CD4-positive, alpha-beta T cell treated with Interleukin-17A for 1 hour (primary cell): ENCODE measurements around the gene NRP1.

Experiments used
- DNase-seq: peaks from one replicate; pipeline ENCODE4 v3.0.0-alpha.2; 2020

Gene NRP1

DNA sequence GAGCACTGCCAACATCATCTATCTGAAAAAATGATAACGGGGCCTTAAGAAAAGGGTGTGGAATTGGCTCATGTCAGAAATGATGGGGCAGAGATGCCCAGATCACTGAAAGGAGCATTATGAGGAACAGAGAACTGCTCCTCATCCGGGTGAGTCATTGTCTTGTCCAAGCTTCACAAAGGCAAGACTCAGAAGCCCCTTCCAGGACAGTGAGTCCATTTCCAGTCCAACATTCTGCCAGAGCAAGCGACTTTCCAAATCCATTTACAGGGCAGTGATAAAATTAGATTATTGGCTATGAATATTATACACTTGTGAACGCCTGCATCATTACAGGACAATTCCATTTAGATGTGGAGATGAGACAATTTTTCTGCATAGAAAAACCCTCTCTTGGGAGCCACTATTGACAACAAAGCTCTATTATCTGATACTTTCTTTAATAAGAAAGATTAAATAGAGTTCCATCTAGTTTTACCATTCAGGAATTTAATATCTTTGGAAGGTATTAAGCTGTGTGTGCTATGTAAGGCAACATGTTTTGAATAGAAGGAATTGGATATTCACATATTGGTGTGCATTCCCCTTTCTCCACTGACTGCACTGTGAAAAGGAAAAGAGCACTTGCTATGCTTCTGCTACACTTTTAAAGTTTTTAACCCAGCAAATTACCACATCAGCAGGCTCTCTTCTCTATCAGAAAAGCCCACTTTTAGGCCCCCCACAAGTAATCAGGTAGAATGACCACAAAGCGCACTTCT is 159.6 kb downstream of the NRP1 start:
- no peak for DNase-seq

- no peak for DNase-seq
These were observed 168.6 kb downstream of the NRP1 start for GRCh38 chr10:33165911-33166310.

DNA sequence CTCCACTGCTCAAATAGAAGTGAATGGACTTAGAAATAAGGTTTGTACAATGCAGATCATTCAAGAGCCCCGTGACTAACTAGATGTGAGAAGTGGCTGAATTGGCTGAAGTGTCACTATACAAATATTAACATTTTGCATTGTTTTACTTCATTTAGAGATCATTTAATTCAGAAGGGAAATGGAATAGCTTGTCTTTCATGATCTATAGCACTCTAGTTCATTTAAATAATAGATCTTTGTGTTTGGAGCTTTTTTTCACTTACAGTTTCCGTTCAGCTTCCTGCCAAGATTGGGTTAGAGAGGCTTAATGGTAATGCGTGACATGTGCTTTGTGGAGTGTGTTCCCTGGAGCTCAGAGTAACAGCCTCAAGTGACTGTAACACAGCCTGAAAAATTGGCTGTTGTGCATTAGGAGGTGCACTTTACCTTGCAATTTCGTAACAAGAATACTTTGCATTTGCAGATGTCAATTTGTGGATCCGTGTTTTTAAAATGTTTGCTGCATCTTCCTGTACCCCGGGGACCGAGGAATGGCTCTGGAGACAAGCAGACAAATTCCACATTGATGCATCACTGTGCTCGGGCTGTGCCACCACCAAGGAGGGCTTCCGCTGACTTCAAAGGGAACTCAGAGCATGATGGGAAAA is 170.3 kb downstream of the NRP1 start:
- DNase-seq: no peak

GRCh38 chr10:33162248-33162575 is 172.3 kb downstream of the NRP1 start:
- no peak for DNase-seq

DNA sequence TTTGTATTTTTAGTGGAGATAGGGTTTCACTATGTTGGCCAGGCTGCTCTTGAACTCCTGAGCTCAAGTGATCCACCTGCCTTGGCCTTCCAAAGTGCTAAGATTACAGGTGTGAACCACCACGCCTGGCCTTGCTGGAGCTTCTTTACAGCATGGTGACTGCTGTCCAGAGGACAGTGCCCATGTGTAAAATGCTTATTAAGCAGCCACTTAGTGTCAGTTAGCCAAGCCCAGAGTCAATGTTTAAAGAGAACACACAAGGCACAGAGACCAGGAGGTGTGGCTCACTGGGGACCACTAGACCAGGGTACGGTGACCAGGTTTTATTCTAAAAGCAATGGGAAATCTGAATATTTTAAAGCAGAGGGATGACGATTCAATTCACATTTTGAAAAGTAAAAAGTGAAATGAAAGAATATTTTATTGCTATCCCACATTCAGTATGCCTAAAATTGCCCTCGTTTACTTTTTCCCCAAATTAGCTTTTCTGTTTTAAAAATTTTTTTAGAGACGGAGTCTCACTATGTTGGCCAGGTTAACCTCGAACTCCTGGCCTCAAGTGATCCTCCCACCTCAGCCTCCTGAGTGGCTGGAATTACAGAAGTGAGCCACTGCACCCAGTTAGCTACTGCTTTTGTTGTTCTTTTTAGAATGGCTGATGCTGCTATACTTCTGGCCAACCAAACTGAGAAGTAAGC is 172.8 kb downstream of the NRP1 start:
- DNase-seq: no peak

DNA sequence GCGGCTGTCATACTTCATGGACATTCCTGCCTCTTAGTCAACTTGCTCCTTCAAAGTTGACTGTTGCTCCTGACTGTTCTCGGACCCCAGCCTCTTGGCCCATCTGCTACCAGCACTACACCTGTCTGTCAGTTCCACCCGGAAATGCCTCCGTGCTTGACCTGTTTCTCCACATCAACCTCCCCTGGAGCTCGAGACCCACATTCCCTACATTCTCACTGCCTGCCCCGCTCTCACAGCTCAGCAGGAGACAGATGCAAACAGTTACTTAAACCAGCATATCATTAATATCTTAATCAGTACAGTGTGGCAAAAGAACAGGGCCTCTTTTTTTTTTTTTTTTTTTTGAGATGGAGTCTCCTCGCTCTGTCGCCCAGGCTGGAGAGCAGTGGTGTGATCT is 174.3 kb downstream of the NRP1 start:
- DNase-seq: no peak

DNA sequence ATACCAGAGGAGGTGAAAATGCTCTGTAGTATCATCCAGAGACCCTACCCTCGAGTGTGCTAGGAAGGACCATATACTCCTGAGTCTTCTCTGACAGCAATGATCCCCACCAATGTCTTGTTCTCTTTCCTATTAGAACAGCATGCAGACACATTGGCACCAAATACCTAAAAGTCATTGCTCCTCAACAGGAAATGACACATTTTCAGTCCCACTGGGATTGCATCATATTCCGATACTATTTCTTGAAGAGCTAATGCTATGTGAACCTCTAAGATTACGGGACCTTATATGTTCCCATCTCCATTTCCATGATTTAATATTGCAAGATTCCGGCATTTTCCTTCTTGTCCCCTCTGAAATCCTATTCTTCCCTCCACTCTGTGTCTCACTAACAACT is 177.4 kb downstream of the NRP1 start:
- DNase-seq: no peak

DNA sequence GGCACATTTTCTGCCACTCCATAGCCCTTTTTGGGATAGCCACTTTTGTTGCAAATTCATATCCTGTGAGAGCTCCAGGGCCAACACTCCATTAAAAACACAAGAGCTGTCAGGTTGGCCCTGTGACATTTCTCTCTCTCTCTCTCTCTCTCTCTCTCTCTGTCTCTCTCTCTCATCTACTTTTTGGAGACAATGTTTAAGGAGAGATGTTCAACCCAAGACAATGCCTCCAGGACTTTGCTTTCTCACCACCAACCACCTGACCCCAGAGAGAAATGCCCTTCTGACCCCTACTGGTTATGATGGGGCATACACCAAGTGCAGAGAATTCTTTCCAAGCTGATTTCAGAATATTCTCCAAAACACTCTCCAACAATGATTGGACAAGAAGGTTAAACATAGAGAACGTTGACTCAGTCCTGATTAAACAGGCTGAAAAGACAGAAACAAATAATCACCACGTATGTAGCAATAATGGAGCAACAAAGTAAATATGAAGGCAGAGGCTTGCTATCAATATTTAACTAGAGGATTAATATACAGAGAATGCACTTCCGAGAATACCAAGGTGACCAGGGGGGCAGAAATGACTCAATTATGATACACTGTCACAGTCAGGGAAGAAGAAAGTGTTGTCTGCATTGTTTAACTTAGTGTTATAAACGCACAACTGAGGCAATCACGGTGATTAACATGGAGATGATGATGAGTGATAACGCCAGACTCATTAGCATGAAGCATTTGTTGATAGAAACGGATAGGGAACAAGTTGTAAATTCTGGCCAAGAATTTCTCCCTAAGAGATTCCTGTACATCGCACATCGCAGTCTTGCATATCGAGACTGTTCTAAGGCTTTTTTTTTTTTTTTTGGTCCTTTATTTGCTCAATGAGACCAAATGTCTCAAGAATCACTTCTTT is 178.5 kb downstream of the NRP1 start:
- peak; percentile 81 for DNase-seq

- no peak for DNase-seq
These were observed 179.9 kb downstream of the NRP1 start for GRCh38 chr10:33154590-33154989.

DNA sequence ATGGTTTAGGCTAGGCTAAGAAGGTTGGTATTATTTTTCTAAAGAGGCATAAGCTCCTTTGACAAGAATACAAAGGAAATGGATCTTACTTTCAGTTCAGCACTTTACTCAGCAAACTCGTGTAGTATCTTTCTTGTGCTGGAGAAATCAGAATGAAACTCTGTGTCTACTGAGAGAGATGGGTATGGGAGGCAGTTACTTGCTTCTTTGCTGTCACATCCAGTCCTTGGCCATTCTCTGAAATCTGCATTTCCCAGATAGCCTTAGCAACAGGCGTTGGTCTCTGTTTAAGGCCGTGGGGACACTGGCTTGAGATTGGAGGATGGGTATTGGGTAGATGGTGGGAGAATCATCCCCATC is 180.5 kb downstream of the NRP1 start:
- peak; percentile 39 for DNase-seq

- DNase-seq: peak; percentile 36
These were observed 181.1 kb downstream of the NRP1 start for GRCh38 chr10:33153251-33153967.

DNA sequence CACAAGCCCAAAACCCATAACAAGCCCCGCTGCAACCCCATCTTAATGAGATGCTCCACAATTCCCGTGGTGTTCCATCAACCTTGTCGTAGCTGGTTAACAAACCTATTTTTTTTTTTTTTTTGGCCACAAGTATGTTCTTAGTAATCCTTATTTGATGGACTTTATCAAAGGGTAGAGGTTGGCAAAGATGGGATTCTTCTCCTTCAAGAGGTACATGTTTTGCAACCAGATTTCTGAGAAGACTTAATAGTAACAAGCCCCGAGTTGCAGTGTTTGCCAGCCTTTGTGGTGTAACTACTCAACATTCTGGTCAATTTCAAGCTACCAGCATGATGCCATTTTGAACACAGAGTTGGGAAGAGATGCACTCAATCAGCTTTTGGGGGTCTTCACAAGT is 181.7 kb downstream of the NRP1 start:
- no peak for DNase-seq

DNA sequence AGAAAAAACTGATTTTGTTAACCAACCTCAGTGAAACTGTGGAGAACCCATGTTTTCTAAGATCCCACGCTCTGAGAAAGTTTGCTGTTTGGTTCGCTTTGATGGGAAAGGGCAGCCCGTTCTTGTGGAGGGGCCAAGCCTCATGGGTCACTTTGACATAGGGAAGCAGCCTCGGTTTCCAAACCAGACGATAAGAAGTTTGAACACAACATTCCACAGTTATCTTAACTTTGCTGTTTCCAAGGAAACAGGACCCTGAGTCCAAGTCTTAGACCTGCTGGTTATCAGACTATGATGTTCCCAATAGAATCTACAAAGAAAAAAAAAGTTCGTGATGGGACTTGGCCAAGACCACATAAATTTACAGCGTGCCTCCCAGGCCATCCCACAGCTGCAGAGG is 182.3 kb downstream of the NRP1 start:
- DNase-seq: no peak

GRCh38 chr10:33151344-33151864 is 183.1 kb downstream of the NRP1 start:
- DNase-seq: no peak

- DNase-seq: peak; percentile 79
These were observed 183.6 kb downstream of the NRP1 start for GRCh38 chr10:33150889-33151288.

DNA sequence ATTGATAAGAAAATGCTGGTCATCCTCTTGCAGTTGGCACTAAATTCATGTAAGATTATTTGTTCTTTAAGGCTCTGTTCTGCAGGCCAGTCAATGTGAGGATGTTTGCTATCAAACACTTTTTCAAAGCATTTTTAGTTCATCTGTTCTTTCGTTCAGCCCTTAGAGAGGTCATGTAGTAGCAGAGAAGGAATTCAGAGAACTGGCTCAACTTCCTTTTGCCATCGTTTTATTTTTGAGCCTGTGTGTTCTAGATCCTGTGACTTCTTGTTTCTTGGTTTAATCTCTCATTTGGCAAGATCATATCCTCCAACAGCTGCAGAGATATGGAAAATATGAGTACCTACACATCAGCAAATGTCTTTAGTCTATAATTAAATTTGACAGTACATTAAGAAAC is 184.3 kb downstream of the NRP1 start:
- DNase-seq: no peak

DNA sequence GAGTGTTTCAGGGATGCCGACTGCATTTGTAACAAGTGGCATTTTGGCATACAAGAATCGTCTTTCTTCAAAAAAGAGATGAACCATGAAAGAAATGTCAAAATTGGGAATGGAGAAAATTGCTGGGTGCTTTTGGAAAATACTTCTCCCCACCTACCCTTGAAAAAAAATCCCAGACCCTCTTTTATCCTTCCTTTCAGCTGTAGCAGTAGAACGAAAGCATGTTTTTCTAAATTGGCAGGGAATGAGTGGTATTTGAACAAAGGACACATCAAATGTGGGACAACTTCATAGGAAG is 187.5 kb downstream of the NRP1 start:
- no peak for DNase-seq

DNA sequence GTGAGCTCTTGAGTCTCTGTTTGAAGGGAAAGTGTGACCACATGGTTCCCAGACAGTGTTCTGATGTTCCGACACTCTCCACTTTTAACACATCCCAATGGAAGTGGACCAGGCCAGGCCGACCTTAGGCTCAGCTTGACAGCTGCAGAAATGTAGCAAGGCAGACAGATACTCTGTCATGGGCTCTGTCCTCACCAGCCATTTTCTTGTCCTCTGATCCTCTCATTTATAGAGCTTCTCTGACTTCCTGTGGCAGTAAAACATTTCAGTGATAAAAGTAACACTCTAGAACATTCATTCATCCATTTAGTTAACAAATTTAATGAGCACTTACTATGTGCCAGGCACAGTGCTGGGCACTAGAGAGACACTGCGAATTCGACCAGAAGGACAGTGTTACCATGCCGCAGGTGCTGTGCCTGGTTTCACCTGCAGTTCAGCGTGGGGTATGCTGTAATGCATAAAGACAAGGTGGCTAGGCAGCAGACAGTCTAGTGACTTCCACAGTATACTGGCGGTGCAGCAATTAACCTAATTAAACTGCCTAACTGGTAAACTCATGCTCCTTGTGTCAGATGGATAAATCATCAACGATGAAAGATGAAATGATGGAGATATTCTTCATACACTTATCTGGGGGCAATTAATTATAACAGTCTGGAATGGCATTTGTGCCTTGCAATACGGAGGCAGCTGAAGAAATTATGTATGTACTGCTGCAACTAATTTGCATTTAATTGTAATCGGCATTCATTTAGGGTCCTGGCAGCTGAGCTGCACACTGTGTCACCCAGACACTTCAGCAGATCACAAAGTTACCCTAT is 188.1 kb downstream of the NRP1 start:
- no peak for DNase-seq

GRCh38 chr10:33145451-33146188 is 188.8 kb downstream of the NRP1 start:
- no peak for DNase-seq

GRCh38 chr10:33143160-33143728 is 191.2 kb downstream of the NRP1 start:
- DNase-seq: peak; percentile 55

DNA sequence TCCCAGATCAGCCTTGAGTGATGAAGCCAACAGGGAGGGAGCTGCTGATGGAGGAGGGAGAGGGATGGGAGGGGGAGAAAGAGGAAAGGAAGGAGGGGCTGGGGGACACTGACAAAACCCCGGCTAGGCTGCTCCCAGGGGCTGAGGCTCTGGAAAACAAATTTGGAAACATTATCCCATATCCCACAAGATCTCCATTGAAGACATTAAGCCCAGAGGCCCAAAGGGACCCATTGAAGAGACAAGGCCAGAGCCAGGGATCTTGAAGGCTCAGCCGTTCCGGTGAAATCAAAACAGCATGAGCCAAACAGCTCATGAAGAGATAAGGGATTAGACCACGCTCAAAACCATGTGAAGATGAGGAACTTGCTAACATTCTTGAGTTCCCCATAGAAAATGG is 192.2 kb downstream of the NRP1 start:
- DNase-seq: no peak
